SK-MEL-5 (cell line): Measurements from ENCODE around the gene AGBL4. TPM values are rescaled to one million over a fixed set of nuclear protein-coding genes. Genes with fewer than 3 reads are reported as not detected.

Experiments used
- DNase-seq: peaks from one replicate; pipeline ENCODE4 v3.0.0-alpha.2; 2016; ENCODE audit warnings: low read depth, low spot score
- in situ Hi-C: cut with HindIII; loops from 2 replicates; pipeline ENCODE4 v1.10.0; 2016; ENCODE audit warnings: low sequenced_read_pairs, high pct_unique_total_duplicates, low pct_unique_long_range_greater_than_20kb
- total RNA-seq: library from RNA; depleted of rRNA; stranded (reverse); fragments of >200 nt; shearing (Covaris generic); gene quantifications from 2 replicates; pipeline ENCODE4 v1.2.3, GENCODE V29; 2014

Gene AGBL4
- total RNA-seq, 1 experiment from 2014 or later = 0.50 TPM

GRCh38 chr1:48808496-48808895 lies 1215.3 kb downstream of the AGBL4 start:
- in situ Hi-C loops = no loop called here
- no peak for DNase-seq

- no peak for DNase-seq
- in situ Hi-C loops = no loop called here
Measured at GRCh38 chr1:48807554-48808260, 1216.0 kb downstream of the AGBL4 start.

GRCh38 chr1:48803474-48803873 lies 1220.3 kb downstream of the AGBL4 start:
- in situ Hi-C loops = no loop called here
- DNase-seq = no peak

- no peak for DNase-seq
- in situ Hi-C loops = no loop called here
Measured at GRCh38 chr1:48794816-48795215, 1228.9 kb downstream of the AGBL4 start.

- in situ Hi-C loops = no loop called here
- no peak for DNase-seq
Measured at GRCh38 chr1:48793863-48794262, 1229.9 kb downstream of the AGBL4 start.

- in situ Hi-C loops = no loop called here
- no peak for DNase-seq
Measured at GRCh38 chr1:48792961-48793360, 1230.8 kb downstream of the AGBL4 start.

- in situ Hi-C loops = no loop called here
- no peak for DNase-seq
Measured at GRCh38 chr1:48790397-48790796, 1233.4 kb downstream of the AGBL4 start.

GRCh38 chr1:48789903-48790302 lies 1233.9 kb downstream of the AGBL4 start:
- no peak for DNase-seq
- in situ Hi-C loops = no loop called here

- DNase-seq = no peak
- in situ Hi-C loops = no loop called here
Measured at GRCh38 chr1:48785869-48786268, 1237.9 kb downstream of the AGBL4 start.

- in situ Hi-C loops = no loop called here
- no peak for DNase-seq
Measured at GRCh38 chr1:48784301-48784700, 1239.5 kb downstream of the AGBL4 start.

GRCh38 chr1:48777219-48777895 lies 1246.4 kb downstream of the AGBL4 start:
- in situ Hi-C loops = no loop called here
- no peak for DNase-seq

- in situ Hi-C loops = no loop called here
Measured at GRCh38 chr1:48776393-48777218, 1247.1 kb downstream of the AGBL4 start, which contains the start of gene BEND5. TSS of gene BEND5 (minus strand) at chr1:48776891. CDS start at chr1:48776831, 60 bp downstream.

GRCh38 chr1:48775831-48776392 lies 1247.8 kb downstream of the AGBL4 start:
- no peak for DNase-seq
- in situ Hi-C loops = no loop called here

More at GRCh38 chr1:48776393-48777218, 1247.1 kb downstream of the AGBL4 start, which contains the start of gene BEND5:
- DNase-seq = no peak

GRCh38 chr1:48773133-48773532 lies 1250.6 kb downstream of the AGBL4 start:
- no peak for DNase-seq
- in situ Hi-C loops = no loop called here

GRCh38 chr1:48772211-48772610 lies 1251.5 kb downstream of the AGBL4 start:
- in situ Hi-C loops = no loop called here
- DNase-seq = no peak

GRCh38 chr1:48771561-48771960 lies 1252.2 kb downstream of the AGBL4 start:
- DNase-seq = no peak
- in situ Hi-C loops = no loop called here

- in situ Hi-C loops = no loop called here
- no peak for DNase-seq
Measured at GRCh38 chr1:48767975-48768510, 1255.7 kb downstream of the AGBL4 start.

- no peak for DNase-seq
- in situ Hi-C loops = no loop called here
Measured at GRCh38 chr1:48765335-48765734, 1258.4 kb downstream of the AGBL4 start.
